ENCODE data around the gene ARMC10.

- TF ChIP-seq, protein P1, sequence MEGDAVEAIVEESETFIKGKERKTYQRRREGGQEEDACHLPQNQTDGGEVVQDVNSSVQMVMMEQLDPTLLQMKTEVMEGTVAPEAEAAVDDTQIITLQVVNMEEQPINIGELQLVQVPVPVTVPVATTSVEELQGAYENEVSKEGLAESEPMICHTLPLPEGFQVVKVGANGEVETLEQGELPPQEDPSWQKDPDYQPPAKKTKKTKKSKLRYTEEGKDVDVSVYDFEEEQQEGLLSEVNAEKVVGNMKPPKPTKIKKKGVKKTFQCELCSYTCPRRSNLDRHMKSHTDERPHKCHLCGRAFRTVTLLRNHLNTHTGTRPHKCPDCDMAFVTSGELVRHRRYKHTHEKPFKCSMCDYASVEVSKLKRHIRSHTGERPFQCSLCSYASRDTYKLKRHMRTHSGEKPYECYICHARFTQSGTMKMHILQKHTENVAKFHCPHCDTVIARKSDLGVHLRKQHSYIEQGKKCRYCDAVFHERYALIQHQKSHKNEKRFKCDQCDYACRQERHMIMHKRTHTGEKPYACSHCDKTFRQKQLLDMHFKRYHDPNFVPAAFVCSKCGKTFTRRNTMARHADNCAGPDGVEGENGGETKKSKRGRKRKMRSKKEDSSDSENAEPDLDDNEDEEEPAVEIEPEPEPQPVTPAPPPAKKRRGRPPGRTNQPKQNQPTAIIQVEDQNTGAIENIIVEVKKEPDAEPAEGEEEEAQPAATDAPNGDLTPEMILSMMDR (IDR thresholded peaks at IDR 0.05; ENCODE audit: insufficient read depth, low read depth, low read length): no peak
- no peak for TF ChIP-seq EZH2 (IDR thresholded peaks at IDR 0.05; ENCODE audit: insufficient read depth, low read length)
Observed at GRCh38 chr7:103082497-103082896, 7.6 kb downstream of the ARMC10 start.

All from astrocyte (in vitro differentiated cells and primary cell).